ENCODE measurements around the gene HACD2. TPM values are rescaled to one million over a fixed set of nuclear protein-coding genes. Genes with fewer than 3 reads are reported as not detected.

Gene HACD2
- total and polyA plus RNA-seq, 9 of the 15 experiments (the other 6 are each of a cell fraction or from before 2014, with no cell fraction given) = 1.3 to 10.5 (median 3.8) TPM

GRCh38 chr3:123584988-123585937 is at the start of gene HACD2 (continued):
- TF ChIP-seq STAT5A (IDR thresholded peaks at IDR 0.05; ENCODE audit: borderline replicate concordance, low read length) = no peak
- no peak for TF ChIP-seq CLOCK (CRISPR knock-in tag; IDR thresholded peaks at IDR 0.05; ENCODE audit: borderline replicate concordance)
- no peak for TF ChIP-seq HSF4 (CRISPR knock-in tag; IDR thresholded peaks at IDR 0.05; ENCODE audit: borderline replicate concordance)
- TF ChIP-seq MIER1 (IDR thresholded peaks at IDR 0.05; ENCODE audit: low read depth) = no peak
- 0 out of 2 replicates have a peak, but pooled peaks have one; percentile 55 for TF ChIP-seq ZNF134 (CRISPR knock-in tag; conservative IDR thresholded peaks at IDR 0.05)
- TF ChIP-seq PREB (CRISPR knock-in tag; IDR thresholded peaks at IDR 0.05) = no peak
- no peak for TF ChIP-seq SAFB2 (IDR thresholded peaks at IDR 0.05; ENCODE audit: borderline replicate concordance, low read depth, low read length, severe bottlenecking)
- TF ChIP-seq ETV6 (IDR thresholded peaks at IDR 0.05; ENCODE audit: borderline replicate concordance in 1 of 2, low read depth in 2 of 2, low read length in 1 of 2) = no peak
- TF ChIP-seq ETV6 (CRISPR knock-in tag; IDR thresholded peaks at IDR 0.05; ENCODE audit: borderline replicate concordance) = no peak
- peak in 1 of 2 experiments; percentile 77; a peak in 1 of 4 replicates for TF ChIP-seq ZNF639 (CRISPR knock-in tag; conservative IDR thresholded peaks at IDR 0.05 in 1 of 2, IDR thresholded peaks at IDR 0.05 in 1 of 2)
- no peak for TF ChIP-seq RHOXF2B (CRISPR knock-in tag; conservative IDR thresholded peaks at IDR 0.05)
- TF ChIP-seq IRF1 (CRISPR knock-in tag; IDR thresholded peaks at IDR 0.05; ENCODE audit: borderline replicate concordance) = no peak
- TF ChIP-seq NELFE (IDR thresholded peaks at IDR 0.05; ENCODE audit: insufficient read depth, insufficient read length) = no peak
- TF ChIP-seq TBL1XR1 (IDR thresholded peaks at IDR 0.05; ENCODE audit: low read length in 2 of 2) = no peak
- peak; percentile 66 for TF ChIP-seq NBN (IDR thresholded peaks at IDR 0.05; ENCODE audit: low read depth)
- peak; percentile 72; the same call in 1 of the 2 replicates for TF ChIP-seq MAX (CRISPR knock-in tag; IDR thresholded peaks at IDR 0.05)
- no peak for TF ChIP-seq HLTF (IDR thresholded peaks at IDR 0.05)
- TF ChIP-seq BHLHE40 (IDR thresholded peaks at IDR 0.05; ENCODE audit: low read length) = no peak
- TF ChIP-seq DLX4 (CRISPR knock-in tag; IDR thresholded peaks at IDR 0.05) = no peak
